GM12864 (cell line): ENCODE results near the gene RALA.

Experiments
- DNase-seq: peaks from one replicate; pipeline ENCODE4 v3.0.0-alpha.2; 2011; ENCODE audit warnings: low read depth
- H3K4me3 ChIP-seq: 2 replicates; pipeline ENCODE4 v1.5.1; 2011; ENCODE audit warnings: mild to moderate bottlenecking, low read depth, low read length, control low read depth
- CTCF ChIP-seq: IDR thresholded peaks from 2 replicates; pipeline ENCODE4 v1.5.1; 2011; ENCODE audit warnings: low read depth, mild to moderate bottlenecking, moderate library complexity, low read length, control low read depth, inconsistent platforms; ENCODE audit errors: missing control alignments

Gene RALA

GRCh38 chr7:39644170-39644569, 20.8 kb downstream of the RALA start:
- DNase-seq, result no peak
- TF ChIP-seq CTCF, result no peak

GRCh38 chr7:39645482-39646407, 22.4 kb downstream of the RALA start:
- no peak for DNase-seq
- no peak overlapping the region for H3K4me3 ChIP-seq
- TF ChIP-seq CTCF, result no peak

More at GRCh38 chr7:39644170-39644569, 20.8 kb downstream of the RALA start:
- H3K4me3 ChIP-seq, result no peak overlapping the region

- H3K4me3 ChIP-seq, result no peak overlapping the region
- no peak for TF ChIP-seq CTCF
- no peak for DNase-seq
These were observed 24.4 kb downstream of the RALA start for GRCh38 chr7:39647816-39648215.

GRCh38 chr7:39650676-39651075, 27.3 kb downstream of the RALA start:
- DNase-seq, result no peak
- no peak overlapping the region for H3K4me3 ChIP-seq
- TF ChIP-seq CTCF, result no peak

- no peak overlapping the region for H3K4me3 ChIP-seq
- TF ChIP-seq CTCF, result no peak
- DNase-seq, result no peak
These were observed 27.9 kb downstream of the RALA start for GRCh38 chr7:39651265-39651664.

GRCh38 chr7:39656415-39656814, 33.0 kb downstream of the RALA start:
- no peak for TF ChIP-seq CTCF
- no peak for DNase-seq
- H3K4me3 ChIP-seq, result no peak overlapping the region
